GM12872 (cell line): Measurements from ENCODE around the gene PLPP3.

Source experiments
- TF ChIP-seq, protein P1 (sequence below): IDR thresholded peaks from 3 replicates; pipeline ENCODE4 v1.5.1; 2011; ENCODE audit warnings: low read depth, mild to moderate bottlenecking, low read length, moderate library complexity; ENCODE audit not compliant: insufficient read depth

PLPP3 gene

DNA sequence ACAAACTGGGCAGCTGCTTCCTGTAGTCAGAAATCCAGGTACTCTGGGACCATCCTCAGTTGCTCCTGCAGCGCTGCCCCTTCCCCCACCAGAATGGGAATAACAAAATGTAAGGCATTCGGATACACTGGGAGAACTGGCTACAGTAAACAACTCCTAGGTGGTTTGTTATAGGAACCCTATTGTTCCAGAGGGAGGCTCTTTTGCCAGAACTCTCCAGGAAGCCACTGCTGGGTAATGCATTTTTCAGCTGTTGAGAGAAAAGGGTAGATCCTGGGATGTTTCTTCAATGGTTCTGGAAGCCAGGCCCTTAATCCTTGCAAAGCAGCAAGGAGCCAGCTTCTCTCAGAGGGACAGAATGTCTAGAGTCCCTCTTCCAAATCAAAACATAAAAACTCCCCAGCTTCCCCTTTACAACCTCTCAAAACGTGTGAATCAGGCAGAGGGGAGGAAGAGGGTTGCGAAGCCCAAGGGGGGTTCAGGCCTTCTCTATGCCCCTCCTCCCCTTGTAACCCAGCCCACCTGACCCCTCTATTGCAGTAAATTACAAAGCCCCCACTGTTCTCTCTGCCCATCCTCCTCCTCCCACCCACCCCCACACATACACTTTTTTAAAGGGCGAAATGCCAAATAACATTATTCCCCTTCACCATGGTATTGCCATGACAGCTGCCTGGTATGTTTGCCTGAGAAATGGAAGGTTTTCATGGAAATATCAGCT is 29.1 kb downstream of the PLPP3 start:
- TF ChIP-seq, protein P1, sequence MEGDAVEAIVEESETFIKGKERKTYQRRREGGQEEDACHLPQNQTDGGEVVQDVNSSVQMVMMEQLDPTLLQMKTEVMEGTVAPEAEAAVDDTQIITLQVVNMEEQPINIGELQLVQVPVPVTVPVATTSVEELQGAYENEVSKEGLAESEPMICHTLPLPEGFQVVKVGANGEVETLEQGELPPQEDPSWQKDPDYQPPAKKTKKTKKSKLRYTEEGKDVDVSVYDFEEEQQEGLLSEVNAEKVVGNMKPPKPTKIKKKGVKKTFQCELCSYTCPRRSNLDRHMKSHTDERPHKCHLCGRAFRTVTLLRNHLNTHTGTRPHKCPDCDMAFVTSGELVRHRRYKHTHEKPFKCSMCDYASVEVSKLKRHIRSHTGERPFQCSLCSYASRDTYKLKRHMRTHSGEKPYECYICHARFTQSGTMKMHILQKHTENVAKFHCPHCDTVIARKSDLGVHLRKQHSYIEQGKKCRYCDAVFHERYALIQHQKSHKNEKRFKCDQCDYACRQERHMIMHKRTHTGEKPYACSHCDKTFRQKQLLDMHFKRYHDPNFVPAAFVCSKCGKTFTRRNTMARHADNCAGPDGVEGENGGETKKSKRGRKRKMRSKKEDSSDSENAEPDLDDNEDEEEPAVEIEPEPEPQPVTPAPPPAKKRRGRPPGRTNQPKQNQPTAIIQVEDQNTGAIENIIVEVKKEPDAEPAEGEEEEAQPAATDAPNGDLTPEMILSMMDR, result no peak

DNA sequence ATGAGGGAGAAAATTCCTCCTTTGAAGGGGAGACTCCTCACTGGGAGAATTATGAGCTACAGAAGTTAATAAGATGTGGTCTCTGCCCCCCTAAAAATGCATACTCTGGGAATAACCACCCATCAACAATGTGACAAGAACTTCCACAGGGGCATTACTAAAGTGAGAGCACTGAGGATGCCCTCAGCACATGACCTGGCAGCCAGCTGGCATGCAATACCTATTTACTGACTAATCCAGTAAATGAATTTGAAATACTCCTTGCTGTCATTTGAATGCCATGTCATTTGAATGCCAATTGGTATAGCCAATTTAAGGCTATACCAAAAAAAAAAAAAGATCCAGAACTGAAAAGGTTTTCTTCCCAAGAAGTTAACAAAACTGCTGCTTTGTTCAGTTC is 30.8 kb downstream of the PLPP3 start:
- TF ChIP-seq, protein P1, result no peak

DNA sequence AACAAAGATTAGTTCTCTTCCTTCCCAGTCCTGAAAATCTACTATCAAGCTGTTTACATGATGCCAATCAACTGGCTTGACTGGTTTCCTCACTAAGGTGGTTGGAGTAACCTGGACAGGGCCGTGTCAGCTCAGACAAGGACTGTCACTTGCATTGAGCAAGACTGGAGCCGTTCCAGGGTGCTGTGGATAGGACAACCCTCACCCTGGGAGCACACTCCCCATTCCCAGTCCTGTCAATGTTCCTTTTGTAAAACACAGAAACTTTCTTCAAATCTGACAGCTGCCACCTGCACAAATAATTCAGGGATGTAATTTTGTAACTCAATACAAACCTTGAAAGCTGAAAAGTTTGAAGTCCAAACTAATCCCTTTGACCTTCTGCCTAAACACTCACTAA is 31.4 kb downstream of the PLPP3 start:
- TF ChIP-seq, protein P1, result no peak

DNA sequence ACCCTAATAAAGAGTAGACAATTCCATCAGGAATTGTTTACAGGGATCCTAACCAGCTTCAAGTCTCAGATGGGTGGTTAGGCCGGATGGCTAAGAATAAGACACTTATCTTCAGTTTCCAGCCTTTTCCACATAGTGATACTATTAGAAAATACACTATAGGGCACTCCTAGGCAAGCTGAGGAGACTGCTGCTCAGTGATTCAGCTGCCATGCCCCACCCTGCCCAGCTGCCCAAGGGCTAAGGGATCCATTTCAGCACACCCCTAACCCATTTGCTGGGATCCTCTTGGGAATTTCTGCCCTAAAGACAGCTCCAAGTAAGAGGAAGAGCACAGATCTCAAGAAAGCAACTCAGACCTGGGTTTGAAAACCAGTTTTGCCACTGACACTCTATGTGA is 31.9 kb downstream of the PLPP3 start:
- TF ChIP-seq, protein P1, result no peak

DNA sequence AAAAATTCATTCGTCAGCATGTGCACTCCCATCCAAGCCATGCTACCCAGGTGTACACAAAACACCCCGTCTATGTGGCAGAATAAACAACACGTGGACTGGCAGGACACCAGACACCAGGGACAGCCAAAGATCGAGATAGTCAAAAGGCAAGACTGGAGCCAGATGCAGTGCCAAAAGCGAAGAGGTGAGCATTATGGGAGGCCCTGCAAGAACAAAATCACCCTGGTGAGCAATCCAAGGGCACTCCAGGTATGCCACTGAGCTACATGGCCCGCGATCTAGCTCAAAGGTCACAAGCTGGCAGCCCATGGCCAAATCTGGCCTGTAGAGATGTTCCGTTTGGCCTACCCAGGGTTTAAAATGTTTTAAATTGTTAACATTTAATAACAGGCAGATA is 33.7 kb downstream of the PLPP3 start:
- TF ChIP-seq, protein P1, result no peak

DNA sequence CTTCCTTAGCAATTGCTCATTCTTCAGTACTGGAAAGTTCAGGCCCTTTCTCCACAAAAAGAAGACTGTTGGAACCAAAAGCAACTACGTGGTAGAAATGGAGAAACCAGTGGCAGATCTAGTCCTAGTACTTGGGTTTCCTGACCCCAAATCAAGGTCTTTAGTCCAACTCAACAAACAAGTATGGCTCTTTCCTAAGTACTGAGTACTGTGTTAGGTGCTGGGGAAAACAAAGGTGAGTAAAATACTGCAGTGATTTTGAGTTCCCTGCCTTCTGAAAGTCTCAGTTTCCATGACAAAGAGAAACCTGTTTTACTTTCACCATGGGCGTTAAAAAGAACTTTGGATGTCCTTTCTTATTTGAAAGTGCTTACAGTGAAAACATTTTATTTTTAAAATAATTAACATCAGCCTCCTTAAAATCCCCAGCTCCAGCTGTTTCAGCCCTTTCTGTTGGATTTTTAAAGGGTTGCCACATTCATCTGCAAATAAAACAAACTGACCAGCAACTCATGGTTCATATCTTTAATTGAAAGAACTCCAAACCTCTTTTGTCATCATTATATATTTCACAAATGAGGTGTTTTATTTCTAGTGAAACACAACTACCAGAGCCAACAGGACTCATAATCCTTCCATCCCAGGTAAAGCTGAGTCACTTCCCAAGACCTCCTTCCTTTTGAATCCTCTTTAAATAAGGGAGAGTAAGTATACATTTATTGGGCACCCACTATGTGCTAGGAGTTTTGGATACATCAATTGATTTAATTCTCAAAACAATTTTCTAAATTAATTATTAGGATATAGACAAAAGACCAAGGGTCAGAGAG is 35.4 kb downstream of the PLPP3 start:
- TF ChIP-seq, protein P1, result no peak

DNA sequence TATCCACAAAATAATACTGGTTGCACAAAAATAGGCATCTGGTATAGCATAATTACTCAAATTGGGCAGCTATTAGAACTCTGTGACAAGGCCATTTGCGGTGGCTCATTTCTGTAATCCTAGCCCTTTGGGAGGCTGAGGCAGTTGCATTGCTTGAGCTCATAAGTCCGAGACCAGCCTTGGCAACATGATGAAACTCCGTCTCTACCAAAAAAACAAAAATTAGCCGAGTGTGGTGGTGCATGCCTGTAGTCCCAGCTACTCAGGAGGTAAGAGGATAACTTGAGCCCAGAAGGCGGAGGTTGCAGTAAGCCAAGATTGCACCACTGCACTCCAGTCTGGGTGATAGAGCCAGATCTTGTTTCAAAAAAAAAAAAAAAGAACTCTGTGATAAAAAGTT is 36.7 kb downstream of the PLPP3 start:
- TF ChIP-seq, protein P1, result no peak
